Spleen (tissue), 7 donors: Measurements from ENCODE around the gene ZNF337.
A peak's percentile ranks its signal among the peaks of the same experiment; 100 is the strongest.
"Not testable (repeated sequence)": the region's sequence is repeated elsewhere in the genome, so short reads cannot be mapped to it uniquely, and the experiment has no call there.

Source experiments
- CTCF ChIP-seq, 11 experiments: fragments of 200-600 bp in 7 of 11; fragments of 450-650 bp in 4 of 11; sonication (generic) in 4 of 11; IDR thresholded peaks in 8 of 11; conservative IDR thresholded peaks in 3 of 11; 1 replicate in 7 of 11; 2 replicates in 4 of 11; pipeline versions ENCODE4 v1.4.0 to v1.8.0; 2016 to 2021; ENCODE audit warnings: antibody characterized with exemption in 11 of 11, inconsistent platforms in 4 of 11, mild to moderate bottlenecking in 1 of 11
- POLR2AphosphoS5 ChIP-seq, 3 donors: sonication (generic); formaldehyde crosslinking; IDR thresholded peaks; one replicate each; pipeline ENCODE4 v1.5.1; 2017; ENCODE audit warnings: antibody characterized with exemption in 3 of 3
- donor health status: DM: no; HTN: no; CAD: no; lungs with moderate emphysema.
- donor health status: DM: no; HTN: no; CAD: no.
- donor health status: DM: no; HTN: no; CAD: no.

GRCh38 chr20:25718896-25719809 lies 22.5 kb upstream of the ZNF337 start:
- TF ChIP-seq CTCF (IDR thresholded peaks at IDR 0.05 in 8 of 11, conservative IDR thresholded peaks at IDR 0.05 in 3 of 11): not testable (repeated sequence)
- peak in 1 of 3 donors; percentile 28 for TF ChIP-seq POLR2AphosphoS5 (IDR thresholded peaks at IDR 0.05)
